Activated T-cell treated with anti-CD3 and anti-CD28 coated beads, Interleukin-2, amount 50 U/mL, for 48 hours (primary cell): Measurements from ENCODE around the gene PRKG1.
"Not testable (repeated sequence)": the region's sequence is repeated elsewhere in the genome, so short reads cannot be mapped to it uniquely, and the experiment has no call there.

Experiments
- DNase-seq, 2 experiments: peaks; one replicate each; pipeline ENCODE4 v3.0.0-alpha.2; 2020

Gene PRKG1

GRCh38 chr10:51389415-51390321 lies 315.4 kb downstream of the PRKG1 start:
- DNase-seq, result peak; percentile 40 to 50

- DNase-seq, result not testable (repeated sequence)
Measured at GRCh38 chr10:51393006-51393405, 318.7 kb downstream of the PRKG1 start.

GRCh38 chr10:51394039-51394438 lies 319.8 kb downstream of the PRKG1 start:
- no peak for DNase-seq

- no peak for DNase-seq
Measured at GRCh38 chr10:51397244-51397643, 323.0 kb downstream of the PRKG1 start.

- no peak for DNase-seq
Measured at GRCh38 chr10:51397695-51398094, 323.4 kb downstream of the PRKG1 start.

- DNase-seq, result no peak
Measured at GRCh38 chr10:51399840-51400239, 325.6 kb downstream of the PRKG1 start.

- no peak for DNase-seq
Measured at GRCh38 chr10:51400392-51401096, 326.3 kb downstream of the PRKG1 start.

- no peak for DNase-seq
Measured at GRCh38 chr10:51403521-51403920, 329.2 kb downstream of the PRKG1 start.

- DNase-seq, result no peak
Measured at GRCh38 chr10:51405580-51406351, 331.5 kb downstream of the PRKG1 start.

GRCh38 chr10:51406581-51406980 lies 332.3 kb downstream of the PRKG1 start:
- no peak for DNase-seq

GRCh38 chr10:51416494-51416893 lies 342.2 kb downstream of the PRKG1 start:
- no peak for DNase-seq

GRCh38 chr10:51419196-51420093 lies 345.2 kb downstream of the PRKG1 start:
- no peak for DNase-seq

- DNase-seq, result no peak
Measured at GRCh38 chr10:51421853-51422252, 347.6 kb downstream of the PRKG1 start.

- peak; percentile 28 for DNase-seq
Measured at GRCh38 chr10:51422311-51423120, 348.2 kb downstream of the PRKG1 start.

- no peak for DNase-seq
Measured at GRCh38 chr10:51423121-51423452, 348.8 kb downstream of the PRKG1 start.

- no peak for DNase-seq
Measured at GRCh38 chr10:51425431-51425830, 351.1 kb downstream of the PRKG1 start.

GRCh38 chr10:51427758-51428157 lies 353.5 kb downstream of the PRKG1 start:
- no peak for DNase-seq

- DNase-seq, result no peak
Measured at GRCh38 chr10:51430506-51430905, 356.2 kb downstream of the PRKG1 start.

- no peak for DNase-seq
Measured at GRCh38 chr10:51433949-51434475, 359.7 kb downstream of the PRKG1 start.

GRCh38 chr10:51436805-51437204 lies 362.5 kb downstream of the PRKG1 start:
- DNase-seq, result no peak

GRCh38 chr10:51439645-51440044 lies 365.4 kb downstream of the PRKG1 start:
- DNase-seq, result no peak
